ENCODE results near the gene TLK2.
"Not testable (repeated sequence)": the region's sequence is repeated elsewhere in the genome, so short reads cannot be mapped to it uniquely, and the experiment has no call there.

Gene TLK2

DNA sequence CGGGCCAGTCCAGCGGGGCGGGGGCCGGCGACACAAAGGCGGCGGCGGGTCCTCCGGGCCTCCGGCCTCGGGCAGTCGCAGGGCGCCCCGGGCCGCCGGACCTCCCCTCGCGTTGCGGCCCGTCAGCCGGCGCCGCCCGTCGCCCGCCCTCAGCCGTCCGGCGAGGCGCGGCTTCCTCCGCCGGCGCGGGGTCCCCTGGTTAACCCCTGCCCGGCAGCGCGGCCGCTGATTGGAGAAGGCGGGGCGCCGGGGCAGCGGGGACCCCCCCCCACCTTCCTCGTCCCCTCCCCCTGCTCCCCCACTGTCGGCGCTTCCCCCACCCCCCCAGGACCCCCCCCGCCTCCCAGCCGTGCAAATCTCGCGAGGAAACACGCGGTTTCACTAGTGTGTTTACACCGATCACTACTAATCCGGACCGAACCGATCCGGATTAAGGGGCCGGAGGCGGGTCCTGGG is at the start of gene TLK2:
Gene TLK2, plus strand, starts transcription at position 402 of the 456 bp plus-strand sequence. CDS start 2,301 bp downstream, outside the sequence.
- no peak for DNase-seq (ENCODE audit: low read depth, low spot score)

DNA sequence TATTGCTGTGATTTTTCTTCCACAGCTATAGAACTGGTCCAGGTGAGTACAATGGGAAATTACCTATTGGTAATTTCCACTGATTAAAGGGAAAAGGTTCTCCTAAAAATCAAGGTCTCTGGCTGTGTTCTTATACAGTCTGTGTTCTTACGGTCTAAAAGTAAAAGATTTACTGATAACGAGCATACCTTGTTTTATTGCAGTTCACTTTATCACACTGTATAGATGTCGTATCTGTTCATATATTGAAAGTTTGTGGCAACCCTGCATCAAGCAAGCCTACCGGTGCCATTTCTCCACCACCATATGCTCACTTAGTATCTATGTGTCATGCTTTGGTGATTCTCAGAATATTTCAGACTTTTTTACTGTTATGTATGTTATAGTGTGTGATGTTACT is 43.4 kb upstream of the TLK2 start:
- not testable (repeated sequence) for DNase-seq (ENCODE audit: low read depth, low spot score)

DNA sequence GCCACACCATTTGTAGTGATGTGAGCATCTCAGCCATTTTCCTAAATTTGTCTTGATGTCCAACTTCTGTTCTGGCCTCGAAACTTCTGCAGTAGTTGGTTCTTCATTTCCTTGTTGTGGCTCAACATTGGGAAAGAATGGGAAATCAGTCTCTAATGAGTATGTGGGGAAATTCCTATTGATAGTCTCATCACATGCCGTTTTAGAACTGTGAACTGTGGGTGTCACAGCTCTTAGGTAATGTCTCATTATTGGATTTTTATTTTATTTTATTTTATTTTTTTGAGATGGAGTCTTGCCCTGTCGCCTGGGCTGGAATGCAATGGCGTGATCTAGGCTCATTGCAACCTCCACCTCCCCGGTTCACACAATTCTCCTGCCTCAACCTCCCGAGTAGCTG is 37.4 kb upstream of the TLK2 start:
- DNase-seq (ENCODE audit: low read depth, low spot score): not testable (repeated sequence)

DNA sequence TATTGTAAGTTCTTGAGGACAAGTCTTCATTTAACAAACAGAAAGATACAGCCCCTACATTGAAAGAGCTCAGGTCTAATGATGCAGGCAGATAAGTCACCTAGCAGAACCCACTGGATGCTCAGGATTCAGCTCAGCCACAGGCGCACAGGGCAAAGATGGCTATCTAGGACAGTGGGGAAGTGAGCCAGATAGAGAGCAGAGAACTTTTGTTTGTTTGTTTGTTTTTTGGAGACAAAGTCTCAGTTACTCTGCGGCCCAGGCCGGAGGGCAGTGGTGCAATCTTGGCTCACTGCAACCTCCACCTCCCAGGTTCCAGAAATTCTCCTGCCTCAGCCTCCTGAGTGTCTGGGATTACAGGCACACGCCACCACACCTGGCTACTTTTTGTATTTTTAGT is 34.6 kb upstream of the TLK2 start:
- DNase-seq (ENCODE audit: low read depth, low spot score): no peak

DNA sequence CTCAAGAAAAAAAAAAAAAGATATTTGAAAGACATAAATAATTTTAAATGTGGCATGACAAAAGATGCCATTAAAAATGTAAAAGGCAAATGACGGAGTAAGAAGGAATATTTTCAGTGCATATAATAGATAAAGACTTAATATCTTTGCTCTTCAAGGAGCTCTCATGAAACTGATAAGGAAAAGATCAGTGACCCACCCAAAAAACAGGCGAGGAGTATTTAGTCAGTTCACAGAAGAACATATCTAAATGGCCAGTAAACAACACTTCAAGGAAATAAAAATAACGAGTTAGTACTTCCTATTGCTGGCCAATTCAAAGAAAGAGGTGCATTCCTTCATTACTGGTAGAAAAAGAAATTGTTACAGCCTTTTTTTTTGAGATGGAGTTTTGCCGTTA is 32.8 kb upstream of the TLK2 start:
- not testable (repeated sequence) for DNase-seq (ENCODE audit: low read depth, low spot score)

DNA sequence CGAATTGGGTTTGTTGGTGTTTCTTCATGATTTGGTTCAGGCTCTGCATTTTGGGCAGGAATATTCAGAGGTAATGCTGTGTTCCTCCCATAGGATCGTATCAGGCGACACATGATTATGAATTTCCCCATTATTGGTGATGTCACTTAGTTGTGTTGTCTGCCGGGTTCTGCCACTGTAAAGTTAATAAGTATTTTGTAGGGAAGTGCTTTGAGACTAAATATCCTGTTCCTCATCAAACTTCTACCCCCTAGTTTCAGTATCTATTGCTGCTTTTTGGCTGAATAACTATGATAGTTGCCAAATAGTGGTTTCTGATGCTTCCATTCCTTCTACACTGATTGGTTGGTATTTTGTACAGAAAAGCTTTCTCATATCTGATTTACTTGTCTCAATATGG is 26.4 kb upstream of the TLK2 start:
- not testable (repeated sequence) for DNase-seq (ENCODE audit: low read depth, low spot score)

DNA sequence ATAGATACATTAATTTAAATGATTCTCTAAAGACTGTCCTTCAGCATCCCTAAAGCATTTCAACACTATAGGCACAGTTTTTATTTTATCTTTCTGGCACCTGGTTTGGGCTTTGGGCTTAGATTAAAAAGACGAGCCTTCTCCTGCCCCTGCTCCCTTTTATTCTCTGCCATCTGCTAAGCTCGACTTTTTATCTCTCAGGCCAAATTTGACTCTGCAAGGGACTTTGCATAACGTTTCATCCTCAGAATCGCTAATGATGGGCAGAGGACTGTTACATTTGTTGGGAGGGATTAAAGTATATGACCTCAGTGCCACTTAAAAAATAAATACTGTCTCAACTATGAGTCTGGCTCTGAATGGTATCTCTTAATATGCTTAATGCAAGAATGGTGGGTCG is 25.6 kb upstream of the TLK2 start:
- not testable (repeated sequence) for DNase-seq (ENCODE audit: low read depth, low spot score)

DNA sequence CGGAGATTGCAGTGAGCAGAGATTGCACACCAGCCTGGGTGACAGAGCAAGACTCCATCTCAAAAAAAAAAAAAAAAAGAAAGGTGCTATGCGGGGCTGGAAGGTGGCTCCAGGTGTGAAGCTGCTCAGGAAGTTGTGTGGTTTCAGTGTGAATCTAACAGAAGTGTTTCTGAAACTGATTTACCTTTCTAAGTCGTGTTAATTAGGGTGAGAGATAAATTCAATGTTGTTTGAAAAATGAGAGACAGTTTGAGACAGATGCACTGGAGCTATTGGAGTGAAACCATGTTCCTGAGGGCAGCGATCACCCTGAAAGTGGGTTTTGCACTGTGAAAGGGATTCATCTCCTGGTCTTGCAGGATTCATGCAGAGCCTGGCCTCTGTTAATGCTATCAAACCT is 25.0 kb upstream of the TLK2 start:
- not testable (repeated sequence) for DNase-seq (ENCODE audit: low read depth, low spot score)

DNA sequence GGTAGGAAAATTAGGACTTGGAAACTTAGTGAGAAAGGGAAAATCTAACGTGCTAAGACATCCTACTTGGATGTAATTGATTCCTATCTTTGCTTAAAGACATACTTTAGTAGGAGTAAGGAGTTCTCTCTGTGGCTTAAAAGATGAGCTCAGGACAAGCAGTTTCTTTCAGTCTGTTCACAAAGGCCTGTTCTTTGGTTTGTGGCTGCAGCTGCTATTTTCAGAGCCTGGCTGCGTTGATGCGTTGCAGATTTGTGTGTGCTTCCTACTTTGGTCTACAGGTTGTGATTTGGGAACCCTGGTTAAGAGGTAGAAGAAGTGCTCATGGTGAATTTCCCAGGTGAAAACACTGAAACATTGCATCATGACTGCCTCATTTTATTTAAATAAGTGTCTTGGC is 24.5 kb upstream of the TLK2 start:
- not testable (repeated sequence) for DNase-seq (ENCODE audit: low read depth, low spot score)

DNA sequence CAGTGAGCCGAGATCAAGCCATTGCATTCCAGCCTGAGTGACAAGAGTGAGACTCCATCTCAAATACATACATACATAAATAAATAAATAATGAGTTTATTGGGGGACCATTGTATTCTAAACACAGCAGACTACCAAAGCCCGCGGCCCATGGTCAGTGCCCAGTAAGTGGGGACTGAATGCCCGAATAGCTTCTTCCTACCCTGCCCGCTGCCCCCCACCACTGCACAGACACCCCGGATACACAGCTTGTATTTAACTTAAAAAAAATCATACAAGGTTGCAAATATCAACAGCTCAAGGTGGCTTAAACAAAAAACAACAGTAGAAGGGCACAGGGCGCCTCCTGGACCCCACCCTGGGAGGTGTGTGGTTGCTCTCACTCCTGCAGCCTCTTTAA is 22.6 kb upstream of the TLK2 start:
- no peak for DNase-seq (ENCODE audit: low read depth, low spot score)

DNA sequence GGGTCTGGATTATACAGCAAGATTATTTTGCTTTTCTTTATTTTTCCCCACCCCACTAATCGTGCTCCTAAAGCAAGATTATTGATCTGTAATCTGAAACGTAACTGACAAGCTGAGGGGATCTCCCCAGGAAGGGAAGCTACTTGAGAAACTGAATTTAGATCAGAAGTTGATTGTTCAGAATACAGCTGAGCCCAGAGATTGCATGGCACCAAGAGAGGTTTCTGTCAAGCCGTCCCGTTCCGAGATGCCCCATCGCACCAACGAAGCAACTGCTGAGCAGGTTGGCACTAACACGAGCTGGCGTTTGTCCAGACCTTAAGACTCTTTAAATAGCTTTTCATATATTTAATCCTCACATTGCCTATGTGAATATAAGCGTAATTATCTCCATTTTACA is 20.1 kb upstream of the TLK2 start:
- not testable (repeated sequence) for DNase-seq (ENCODE audit: low read depth, low spot score)

DNA sequence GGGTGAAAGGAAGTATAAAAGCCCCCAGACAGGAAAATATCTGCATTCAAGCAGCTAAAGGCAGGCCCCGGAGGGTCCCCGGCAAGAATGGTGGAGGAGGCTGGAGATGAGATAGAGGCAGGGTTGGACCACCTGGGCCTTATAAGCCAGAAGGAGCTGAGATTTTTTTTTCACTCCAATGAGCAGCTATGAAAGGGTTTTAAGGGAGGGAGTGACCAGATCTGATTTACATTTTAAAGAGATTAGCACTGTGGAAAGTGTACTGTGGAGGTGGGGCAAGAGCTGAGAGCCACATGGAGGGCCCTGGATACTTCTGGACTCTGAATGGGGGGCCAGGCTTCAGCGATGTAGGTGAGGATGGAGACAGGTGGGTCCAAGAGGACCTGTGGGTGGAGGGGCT is 14.2 kb upstream of the TLK2 start:
- DNase-seq (ENCODE audit: low read depth, low spot score): not testable (repeated sequence)

DNA sequence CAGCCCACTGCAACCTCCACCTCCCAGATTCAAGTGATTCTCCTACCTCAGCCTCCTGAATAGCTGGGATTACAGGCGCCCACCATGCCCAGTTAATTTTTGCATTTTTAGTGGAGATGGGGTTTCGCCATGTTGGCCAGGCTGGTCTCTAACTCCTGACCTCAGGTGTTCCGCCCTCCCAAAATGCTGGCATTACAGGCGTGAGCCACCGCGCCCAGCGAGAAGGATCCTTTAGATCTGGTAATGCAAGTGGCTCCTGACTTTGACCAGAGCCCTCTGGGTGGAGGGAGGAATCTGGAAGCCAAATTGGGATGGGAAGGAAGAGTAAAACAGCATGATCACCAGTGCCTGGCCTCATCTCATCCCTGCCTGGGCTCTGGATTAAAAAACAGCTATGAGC is 13.4 kb upstream of the TLK2 start:
- DNase-seq (ENCODE audit: low read depth, low spot score): not testable (repeated sequence)

DNA sequence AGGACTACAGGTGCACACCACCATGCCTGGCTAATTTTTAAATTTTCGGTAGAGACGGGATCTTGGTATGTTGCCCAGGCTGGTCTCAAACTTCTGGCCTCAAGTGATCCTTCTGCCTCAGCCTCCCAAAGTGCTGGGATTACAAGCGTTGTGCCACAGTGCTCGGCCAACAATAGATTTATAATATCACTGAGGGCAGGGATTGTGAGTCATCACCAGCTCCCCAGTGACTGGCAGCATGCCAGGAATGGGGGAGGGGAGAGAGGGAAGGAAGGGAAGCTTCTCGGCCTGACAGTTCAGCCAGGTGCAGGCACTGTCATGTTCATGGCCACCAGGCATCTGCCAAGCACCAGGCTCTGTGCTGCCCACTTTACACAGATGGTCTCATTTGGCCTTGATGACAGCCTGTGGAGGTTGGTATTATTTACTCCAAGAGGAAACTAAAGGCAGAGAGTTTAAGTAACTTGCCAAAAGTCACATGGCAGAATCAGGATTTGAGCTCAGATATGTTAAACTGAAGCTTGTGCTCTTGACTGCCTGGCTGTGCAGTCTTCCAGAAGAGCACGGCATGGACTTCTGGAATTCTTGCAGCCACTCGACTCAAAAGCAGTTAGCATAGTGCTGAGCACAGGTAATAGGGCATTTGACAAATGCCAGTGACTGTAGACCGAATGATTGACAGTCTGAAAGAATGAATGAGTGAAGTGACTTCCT is 7.8 kb upstream of the TLK2 start:
- peak; percentile 32 for DNase-seq (ENCODE audit: low read depth, low spot score)

DNA sequence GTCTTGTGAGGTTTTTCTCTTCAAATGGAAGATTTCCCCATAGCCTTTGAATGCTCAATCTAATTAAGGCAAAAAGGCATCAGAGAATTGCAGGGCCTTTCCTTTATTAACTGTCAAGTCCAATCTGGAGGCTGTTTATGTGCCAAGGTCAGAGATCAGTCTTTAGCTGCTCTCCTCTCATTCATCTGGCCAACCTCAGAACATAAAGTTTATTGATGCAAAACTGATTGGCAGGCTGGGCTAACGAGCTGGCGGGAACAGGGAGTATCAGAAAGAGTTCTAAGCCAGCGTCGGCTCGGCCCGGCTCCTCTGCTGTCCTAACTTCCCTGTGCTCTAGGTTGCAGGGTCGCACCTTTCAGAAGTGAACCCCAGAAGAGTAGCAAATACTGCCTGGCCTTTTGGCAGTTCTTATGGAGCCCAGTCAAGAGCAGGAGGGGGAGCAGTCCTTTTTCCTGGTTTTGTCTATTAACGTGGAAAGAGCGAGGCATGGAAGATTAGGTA is 7.2 kb upstream of the TLK2 start:
- not testable (repeated sequence) for DNase-seq (ENCODE audit: low read depth, low spot score)

DNA sequence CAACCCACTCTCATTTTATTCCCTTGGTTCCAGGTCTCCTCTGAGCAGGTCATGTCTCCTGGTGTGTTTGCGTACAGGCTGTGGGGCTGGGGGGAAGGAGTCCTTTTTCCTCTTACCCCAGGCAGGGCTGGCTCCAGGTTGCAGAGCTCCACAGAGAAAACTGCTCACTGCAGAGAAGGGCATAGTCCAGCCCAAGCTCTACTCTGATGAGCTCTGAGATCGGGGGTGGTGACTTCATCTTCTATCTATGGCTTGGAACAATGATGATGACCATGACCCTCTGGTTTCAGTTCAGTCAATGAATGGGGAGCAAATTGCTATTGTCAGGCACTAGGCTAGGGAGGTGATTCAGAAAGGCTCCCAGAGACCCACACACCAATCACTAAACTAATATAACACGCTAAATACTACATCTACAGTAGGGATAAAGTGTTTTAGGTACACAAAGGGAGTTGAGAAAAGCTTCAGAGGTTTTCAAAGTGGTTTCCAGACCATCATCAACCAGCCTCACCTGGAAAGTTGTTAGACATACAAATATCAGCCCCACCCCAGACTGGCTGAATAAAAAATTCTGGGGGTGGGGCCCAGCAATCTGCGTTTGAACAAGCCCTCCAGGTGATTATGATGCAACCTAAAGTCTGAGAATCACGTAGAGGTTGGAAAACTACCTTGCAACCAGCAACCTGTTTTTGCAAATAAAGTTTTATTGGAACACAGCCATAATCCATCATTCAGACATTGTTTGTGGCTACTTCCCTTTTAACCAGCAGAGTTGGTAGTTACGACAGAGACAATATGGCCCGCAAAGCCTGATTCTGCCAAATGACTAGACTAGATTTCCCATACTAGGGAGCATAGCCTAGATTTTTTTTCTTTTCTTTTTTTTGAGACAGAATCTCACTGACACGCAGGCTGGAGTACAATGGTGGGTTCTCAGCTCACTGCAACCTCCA is 5.3 kb upstream of the TLK2 start:
- DNase-seq (ENCODE audit: low read depth, low spot score): not testable (repeated sequence)

DNA sequence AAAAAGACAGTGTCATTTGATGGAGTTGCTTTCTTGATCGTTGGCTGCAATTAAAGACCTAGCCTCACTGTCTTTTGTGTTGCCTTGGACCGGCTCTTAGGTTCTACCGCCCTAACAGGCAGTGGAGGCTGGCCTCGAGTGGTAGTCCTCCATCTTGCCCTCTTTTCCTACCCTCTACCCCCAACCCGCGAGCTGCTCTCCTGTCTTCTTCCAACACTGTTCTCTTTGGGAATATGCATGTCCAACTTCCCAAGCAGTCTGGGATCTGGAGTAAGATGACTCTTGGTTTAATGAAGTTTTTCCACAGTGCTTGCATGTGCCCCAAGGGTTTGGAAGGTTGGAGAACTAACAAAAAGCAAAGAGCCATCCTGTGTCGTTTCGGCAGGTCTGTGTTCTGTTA is 1.5 kb upstream of the TLK2 start:
- not testable (repeated sequence) for DNase-seq (ENCODE audit: low read depth, low spot score)

DNA sequence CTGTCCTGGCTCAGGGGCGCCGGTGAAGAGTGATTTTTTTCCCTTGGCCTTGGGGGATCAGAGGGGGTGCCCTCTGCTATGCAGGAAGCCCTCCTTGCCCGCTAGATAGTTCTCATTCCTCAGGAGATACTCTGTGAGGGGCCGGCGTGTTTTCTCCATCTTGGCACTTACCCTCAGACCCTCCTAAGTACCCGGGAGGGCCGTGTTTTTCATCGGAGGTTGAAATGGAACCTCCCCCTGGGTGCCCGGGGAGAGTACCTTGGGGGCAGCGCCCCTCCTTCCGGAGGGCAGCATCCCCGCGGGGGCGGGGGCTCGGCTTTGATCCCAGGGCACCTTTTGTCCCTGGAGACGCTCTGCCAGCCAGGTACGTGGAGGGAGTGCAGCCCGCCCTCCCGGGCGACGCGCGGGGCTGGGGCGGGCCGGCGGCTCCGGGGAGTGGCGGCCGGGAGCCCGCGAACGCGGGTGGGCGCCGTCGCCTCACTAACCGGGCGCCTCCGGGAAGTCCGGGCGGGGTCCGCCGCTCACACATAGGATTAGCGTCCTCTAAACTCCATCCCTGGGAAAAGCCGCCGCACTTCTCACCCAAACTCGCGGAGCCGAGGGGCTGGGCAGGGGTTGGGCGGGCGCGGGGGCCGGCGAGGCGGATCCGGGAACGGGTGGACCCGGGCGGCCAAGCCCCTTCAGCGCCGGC is 762 bp upstream of the TLK2 start:
- not testable (repeated sequence) for DNase-seq (ENCODE audit: low read depth, low spot score)

DNA sequence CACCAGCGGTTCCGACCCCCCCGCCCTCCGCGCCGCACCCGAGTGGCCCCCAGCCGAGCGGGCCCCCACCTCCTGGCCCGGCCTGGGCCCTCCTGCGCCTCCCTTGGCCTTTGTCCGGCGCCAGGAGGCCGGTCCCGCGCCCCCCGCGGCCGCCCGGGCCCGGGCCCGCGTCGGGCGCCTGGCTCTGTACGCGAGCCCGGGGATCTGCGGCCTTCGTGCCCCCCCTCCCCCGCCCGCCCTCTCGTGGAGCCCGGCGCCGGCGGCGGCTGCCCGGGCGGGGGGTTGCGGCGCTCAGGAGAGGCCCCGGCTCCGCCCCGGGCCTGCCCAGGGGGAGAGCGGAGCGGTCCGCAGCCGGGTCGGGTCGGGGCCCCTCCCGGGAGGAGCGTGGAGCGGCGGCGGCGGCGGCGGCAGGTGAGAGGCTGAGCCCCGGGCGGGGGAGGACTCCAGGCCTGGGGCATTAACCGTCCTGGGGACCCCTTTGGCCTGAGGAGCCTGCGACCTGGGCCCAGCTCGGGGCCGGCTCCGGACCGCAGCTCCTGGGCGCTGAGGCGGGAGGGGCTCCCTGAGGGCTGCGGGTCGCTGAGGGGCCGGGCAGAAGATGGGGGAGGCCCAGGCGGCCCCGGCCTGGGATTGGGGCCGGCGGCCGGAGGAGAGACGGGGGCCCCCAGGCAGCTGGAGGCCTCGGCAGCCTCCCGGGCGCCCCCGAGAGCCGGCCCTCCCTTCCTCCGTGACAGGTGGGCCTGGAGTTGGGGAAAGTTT is 434 bp downstream of the TLK2 start:
- DNase-seq (ENCODE audit: low read depth, low spot score): not testable (repeated sequence)

DNA sequence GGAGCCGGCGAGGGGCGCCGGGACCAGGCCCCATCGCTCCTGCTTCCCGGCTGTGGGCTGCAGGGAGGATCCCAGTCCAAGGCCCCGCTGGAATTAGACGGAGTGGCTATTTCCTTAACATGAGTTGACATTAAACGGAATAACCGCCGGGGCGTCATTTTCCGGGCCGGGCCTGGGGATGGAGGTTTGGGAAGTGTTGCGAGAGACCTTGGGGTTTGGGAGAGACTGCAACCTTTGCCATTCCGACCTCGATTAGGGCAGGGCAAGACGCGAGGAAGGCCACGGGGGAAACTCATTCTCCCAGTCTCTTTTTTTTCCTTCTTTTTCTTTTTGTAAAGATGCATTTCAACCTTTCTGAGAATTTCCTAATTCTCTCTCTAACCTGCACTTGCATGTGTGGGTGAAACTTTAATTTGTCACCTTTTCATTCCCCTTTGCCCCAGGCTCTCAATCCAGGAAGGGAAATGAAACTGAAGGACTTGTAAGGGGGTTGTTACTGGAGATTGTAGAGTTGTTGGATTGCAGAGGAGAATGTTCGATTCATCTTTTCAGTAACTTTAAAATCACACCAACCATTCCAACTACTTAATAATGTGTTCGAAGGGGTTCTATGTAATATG is 1.1 kb downstream of the TLK2 start:
- DNase-seq (ENCODE audit: low read depth, low spot score): not testable (repeated sequence)

Measured in brain pericyte (primary cell).